ENCODE results near the gene TAF1D.
"Not testable (repeated sequence)": the region's sequence is repeated elsewhere in the genome, so short reads cannot be mapped to it uniquely, and the experiment has no call there.

Gene TAF1D

GRCh38 chr11:93761910-93762309 lies 20.6 kb upstream of the TAF1D start:
- Histone ChIP-seq H3K27ac (no peak overlapping the region), H3K4me3 (no peak overlapping the region)
- no peak for DNase-seq (ENCODE audit: low spot score)
- TF ChIP-seq, protein P1, sequence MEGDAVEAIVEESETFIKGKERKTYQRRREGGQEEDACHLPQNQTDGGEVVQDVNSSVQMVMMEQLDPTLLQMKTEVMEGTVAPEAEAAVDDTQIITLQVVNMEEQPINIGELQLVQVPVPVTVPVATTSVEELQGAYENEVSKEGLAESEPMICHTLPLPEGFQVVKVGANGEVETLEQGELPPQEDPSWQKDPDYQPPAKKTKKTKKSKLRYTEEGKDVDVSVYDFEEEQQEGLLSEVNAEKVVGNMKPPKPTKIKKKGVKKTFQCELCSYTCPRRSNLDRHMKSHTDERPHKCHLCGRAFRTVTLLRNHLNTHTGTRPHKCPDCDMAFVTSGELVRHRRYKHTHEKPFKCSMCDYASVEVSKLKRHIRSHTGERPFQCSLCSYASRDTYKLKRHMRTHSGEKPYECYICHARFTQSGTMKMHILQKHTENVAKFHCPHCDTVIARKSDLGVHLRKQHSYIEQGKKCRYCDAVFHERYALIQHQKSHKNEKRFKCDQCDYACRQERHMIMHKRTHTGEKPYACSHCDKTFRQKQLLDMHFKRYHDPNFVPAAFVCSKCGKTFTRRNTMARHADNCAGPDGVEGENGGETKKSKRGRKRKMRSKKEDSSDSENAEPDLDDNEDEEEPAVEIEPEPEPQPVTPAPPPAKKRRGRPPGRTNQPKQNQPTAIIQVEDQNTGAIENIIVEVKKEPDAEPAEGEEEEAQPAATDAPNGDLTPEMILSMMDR (IDR thresholded peaks at IDR 0.05): no peak

GRCh38 chr11:93759123-93759522 lies 17.8 kb upstream of the TAF1D start:
- DNase-seq (ENCODE audit: low spot score); H3K4me3 ChIP-seq; H3K27ac ChIP-seq: not testable (repeated sequence)

- H3K27ac ChIP-seq: no peak overlapping the region
- no peak for DNase-seq (ENCODE audit: low spot score)
- H3K4me3 ChIP-seq: no peak overlapping the region
- TF ChIP-seq, protein P1 (IDR thresholded peaks at IDR 0.05): no peak
Measured at GRCh38 chr11:93757924-93758865, 16.9 kb upstream of the TAF1D start.

- Histone ChIP-seq H3K4me3 (no peak overlapping the region), H3K27ac (no peak overlapping the region)
- DNase-seq (ENCODE audit: low spot score): no peak
- TF ChIP-seq, protein P1 (IDR thresholded peaks at IDR 0.05): no peak
Measured at GRCh38 chr11:93757301-93757700, 16.0 kb upstream of the TAF1D start.

- no peak for DNase-seq (ENCODE audit: low spot score)
- no peak overlapping the region for H3K27ac ChIP-seq
- TF ChIP-seq, protein P1 (IDR thresholded peaks at IDR 0.05): no peak
- H3K4me3 ChIP-seq: no peak overlapping the region
Measured at GRCh38 chr11:93756748-93757147, 15.5 kb upstream of the TAF1D start.

- no peak overlapping the region for H3K27ac ChIP-seq
- H3K4me3 ChIP-seq: no peak overlapping the region
- TF ChIP-seq, protein P1 (IDR thresholded peaks at IDR 0.05): no peak
- no peak for DNase-seq (ENCODE audit: low spot score)
Measured at GRCh38 chr11:93753241-93753640, 11.9 kb upstream of the TAF1D start.

DNA sequence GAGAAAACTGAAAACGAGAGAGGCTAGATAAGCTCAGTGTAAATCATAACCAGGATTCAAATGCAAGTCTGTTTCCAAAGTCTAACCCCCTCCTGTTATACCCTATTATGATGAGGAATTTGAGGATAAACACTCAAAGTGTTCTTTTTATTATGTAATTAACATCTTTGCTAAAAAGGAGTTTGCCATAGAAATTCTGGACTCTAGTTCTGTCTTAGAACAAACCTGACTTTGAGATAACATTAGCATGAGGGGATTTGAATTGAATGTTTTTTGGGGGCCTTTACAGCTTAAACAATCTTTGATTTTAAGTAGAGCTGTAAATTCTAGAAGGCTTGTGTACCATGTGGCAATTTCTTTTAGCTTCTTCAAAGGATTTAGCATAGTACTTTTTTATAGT lies 9.7 kb upstream of the TAF1D start:
- no peak overlapping the region for H3K4me3 ChIP-seq
- no peak for DNase-seq (ENCODE audit: low spot score)
- TF ChIP-seq, protein P1 (IDR thresholded peaks at IDR 0.05): no peak
- H3K27ac ChIP-seq: no peak overlapping the region

Data from coronary artery (tissue), 2 donors.